Osteocyte (in vitro differentiated cells): ENCODE measurements around the gene PDF. TPM values are rescaled to one million over a fixed set of nuclear protein-coding genes. Genes with fewer than 3 reads are reported as not detected.
"Not testable (repeated sequence)": the region's sequence is repeated elsewhere in the genome, so short reads cannot be mapped to it uniquely, and the experiment has no call there.

Experiments used
- DNase-seq: peaks from one replicate; pipeline ENCODE4 v3.0.0; 2021; ENCODE audit warnings: mixed read lengths; ENCODE audit not compliant: unreplicated experiment; ENCODE audit errors: extremely low spot score
- H3K27ac Mint-ChIP-seq: one replicate; pipeline ENCODE4 v1.8.0; 2021; ENCODE audit warnings: mild to moderate bottlenecking, mixed read lengths; ENCODE audit not compliant: unreplicated experiment
- H3K27me3 Mint-ChIP-seq: one replicate; pipeline ENCODE4 v1.8.0; 2021; ENCODE audit warnings: mixed read lengths; ENCODE audit not compliant: unreplicated experiment
- H3K36me3 Mint-ChIP-seq: one replicate; pipeline ENCODE4 v1.8.0; 2021; ENCODE audit warnings: mixed read lengths; ENCODE audit not compliant: unreplicated experiment
- H3K4me1 Mint-ChIP-seq: one replicate; pipeline ENCODE4 v1.8.0; 2021; ENCODE audit warnings: mixed read lengths; ENCODE audit not compliant: unreplicated experiment
- H3K4me3 Mint-ChIP-seq: one replicate; pipeline ENCODE4 v1.8.0; 2021; ENCODE audit warnings: mild to moderate bottlenecking, moderate library complexity, mixed read lengths; ENCODE audit not compliant: unreplicated experiment
- H3K9me3 Mint-ChIP-seq: one replicate; pipeline ENCODE4 v1.8.0; 2021; ENCODE audit warnings: mixed read lengths; ENCODE audit not compliant: unreplicated experiment
- total RNA-seq: library from RNA; stranded (reverse); gene quantifications from 2 replicates; pipeline ENCODE4 v1.2.1, GENCODE V29; 2021
- TF ChIP-seq, protein P1 (sequence below): fragments of 200-600 bp; sonication (generic); IDR thresholded peaks from 2 replicates; pipeline ENCODE4 v1.5.0; 2021; ENCODE audit warnings: antibody characterized with exemption, mild to moderate bottlenecking, moderate library complexity

PDF gene
- total RNA-seq, 1 donor from 2014 or later = 12.6 TPM

DNA sequence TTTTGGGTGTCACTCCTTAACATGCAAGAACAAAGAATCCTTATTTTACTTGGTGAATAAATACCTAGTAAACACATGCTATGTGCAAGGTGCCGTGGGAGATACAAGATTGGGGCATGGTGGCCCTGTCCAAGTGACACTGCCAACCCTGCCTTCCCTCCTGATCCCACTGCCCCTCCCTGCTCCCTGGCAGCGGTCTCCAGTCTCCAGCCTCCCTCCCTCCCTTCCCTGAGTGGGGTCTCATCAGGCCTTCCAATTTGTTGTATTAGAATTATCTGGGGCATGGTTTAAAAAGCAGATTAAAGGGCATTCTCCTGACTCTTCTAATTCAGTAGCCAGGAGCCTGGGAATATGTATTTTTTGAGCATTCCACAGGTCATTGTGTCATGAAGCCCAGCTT lies 33.7 kb upstream of the PDF start:
- Mint-ChIP-seq H3K4me3 (no peak overlapping the region), H3K4me1 (no peaks in the 10 kb centered on the region), H3K9me3 (no peaks in the 10 kb centered on the region), H3K36me3 (peaks cover 36% of the 10 kb centered on the region), H3K27ac (no peak overlapping the region), H3K27me3 (no peaks in the 10 kb centered on the region)
- TF ChIP-seq, protein P1, sequence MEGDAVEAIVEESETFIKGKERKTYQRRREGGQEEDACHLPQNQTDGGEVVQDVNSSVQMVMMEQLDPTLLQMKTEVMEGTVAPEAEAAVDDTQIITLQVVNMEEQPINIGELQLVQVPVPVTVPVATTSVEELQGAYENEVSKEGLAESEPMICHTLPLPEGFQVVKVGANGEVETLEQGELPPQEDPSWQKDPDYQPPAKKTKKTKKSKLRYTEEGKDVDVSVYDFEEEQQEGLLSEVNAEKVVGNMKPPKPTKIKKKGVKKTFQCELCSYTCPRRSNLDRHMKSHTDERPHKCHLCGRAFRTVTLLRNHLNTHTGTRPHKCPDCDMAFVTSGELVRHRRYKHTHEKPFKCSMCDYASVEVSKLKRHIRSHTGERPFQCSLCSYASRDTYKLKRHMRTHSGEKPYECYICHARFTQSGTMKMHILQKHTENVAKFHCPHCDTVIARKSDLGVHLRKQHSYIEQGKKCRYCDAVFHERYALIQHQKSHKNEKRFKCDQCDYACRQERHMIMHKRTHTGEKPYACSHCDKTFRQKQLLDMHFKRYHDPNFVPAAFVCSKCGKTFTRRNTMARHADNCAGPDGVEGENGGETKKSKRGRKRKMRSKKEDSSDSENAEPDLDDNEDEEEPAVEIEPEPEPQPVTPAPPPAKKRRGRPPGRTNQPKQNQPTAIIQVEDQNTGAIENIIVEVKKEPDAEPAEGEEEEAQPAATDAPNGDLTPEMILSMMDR = no peak
- no peak for DNase-seq

DNA sequence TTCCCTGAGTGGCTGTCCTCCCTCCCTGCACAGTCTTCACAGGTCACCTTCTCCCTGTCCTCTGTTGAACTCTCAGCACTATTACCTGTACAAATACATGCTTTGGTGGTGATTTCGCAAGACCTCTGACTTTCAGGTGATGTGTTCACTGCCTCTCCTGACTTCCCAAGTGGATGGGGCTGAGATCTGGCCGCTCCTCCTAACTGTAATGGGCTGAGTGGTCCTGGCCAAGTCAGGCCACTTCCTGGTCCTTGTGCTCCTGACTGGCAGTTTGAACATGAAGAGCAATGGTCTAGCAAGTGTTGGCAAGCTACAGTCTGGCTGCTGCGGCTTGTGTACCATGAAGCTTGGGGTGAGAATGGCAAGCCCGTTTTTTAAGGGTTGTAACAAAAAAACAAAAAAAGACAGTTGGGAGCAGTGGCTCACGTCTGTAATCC lies 32.9 kb upstream of the PDF start:
- no peaks in the 10 kb centered on the region for H3K9me3 Mint-ChIP-seq
- TF ChIP-seq, protein P1 = no peak

DNA sequence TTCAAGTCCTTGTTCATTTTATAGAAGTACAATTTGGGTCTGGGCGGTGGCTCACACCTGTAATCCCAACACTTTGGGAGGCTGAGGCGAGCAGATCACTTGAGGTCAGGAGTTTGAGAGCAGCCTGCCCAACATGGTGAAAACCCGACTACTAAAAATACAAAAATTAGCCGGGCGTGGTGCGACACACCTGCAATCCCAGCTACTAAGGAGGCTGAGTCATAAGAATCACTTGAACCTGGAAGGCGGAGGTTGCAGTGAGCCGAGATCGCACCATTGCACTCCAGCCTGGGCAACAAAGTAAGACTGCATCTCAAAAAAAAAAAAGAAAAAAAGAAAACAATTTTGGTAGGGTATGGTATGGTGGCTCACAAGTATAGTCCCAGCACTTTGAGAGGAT lies 29.7 kb upstream of the PDF start:
- H3K4me3 Mint-ChIP-seq, H3K9me3 Mint-ChIP-seq, H3K4me1 Mint-ChIP-seq, H3K27ac Mint-ChIP-seq, DNase-seq, H3K27me3 Mint-ChIP-seq: not testable (repeated sequence)
- peaks cover 27% of the 10 kb centered on the region for H3K36me3 Mint-ChIP-seq

More for the DNA sequence above, 32.9 kb upstream of the PDF start:
- H3K4me3 Mint-ChIP-seq = no peak overlapping the region
- no peaks in the 10 kb centered on the region for H3K4me1 Mint-ChIP-seq
- H3K27ac Mint-ChIP-seq = no peak overlapping the region
- peaks cover 36% of the 10 kb centered on the region for H3K36me3 Mint-ChIP-seq
- no peak for DNase-seq
- H3K27me3 Mint-ChIP-seq = no peaks in the 10 kb centered on the region

DNA sequence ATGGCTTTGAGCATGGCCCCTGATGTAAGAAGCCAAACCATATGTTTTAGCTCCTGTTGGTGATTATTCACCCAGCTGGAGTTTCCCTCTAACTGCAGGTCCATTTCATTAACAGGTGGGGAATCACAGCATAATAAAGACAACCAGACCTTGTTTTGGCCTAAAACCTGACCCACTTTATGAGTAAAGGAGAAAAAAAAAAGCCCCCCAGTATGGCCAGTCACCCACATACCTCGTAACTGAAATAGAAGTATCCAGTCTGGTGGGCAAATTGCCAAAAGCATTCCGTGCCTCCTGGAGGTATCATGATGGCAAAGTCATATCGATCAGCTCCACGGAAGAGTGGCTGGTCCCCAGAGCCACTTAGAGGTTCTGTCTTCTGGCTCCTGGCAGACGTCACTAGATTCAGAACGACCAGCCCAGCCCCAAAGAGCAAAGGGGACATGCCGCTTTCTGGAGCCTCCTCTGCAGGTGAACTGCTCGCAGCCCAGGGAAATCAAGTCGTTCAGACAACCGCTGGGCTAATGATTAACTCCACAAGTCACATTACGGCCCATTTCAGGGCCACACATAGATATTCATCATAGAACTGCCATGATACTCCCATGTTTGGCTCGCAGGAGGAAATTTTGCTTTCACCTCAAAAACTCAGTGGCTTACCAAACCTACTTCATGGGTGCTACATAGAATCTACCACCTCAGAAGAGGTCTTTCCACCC lies 21.1 kb upstream of the PDF start, which contains the start of gene TMED6:
TMED6 (minus strand) TSS at position 478 of the 719 bp plus-strand sequence; CDS start at position 445, 33 bp downstream.
- DNase-seq = no peak
- Mint-ChIP-seq H3K27me3 (no peaks in the 10 kb centered on the region), H3K27ac (no peak within 1 kb of the TSS), H3K36me3 (peaks cover 22% of the 10 kb centered on the region), H3K4me3 (no peak within 1 kb of the TSS), H3K4me1 (no peaks in the 10 kb centered on the region), H3K9me3 (no peaks in the 10 kb centered on the region)
- TF ChIP-seq, protein P1 = no peak

DNA sequence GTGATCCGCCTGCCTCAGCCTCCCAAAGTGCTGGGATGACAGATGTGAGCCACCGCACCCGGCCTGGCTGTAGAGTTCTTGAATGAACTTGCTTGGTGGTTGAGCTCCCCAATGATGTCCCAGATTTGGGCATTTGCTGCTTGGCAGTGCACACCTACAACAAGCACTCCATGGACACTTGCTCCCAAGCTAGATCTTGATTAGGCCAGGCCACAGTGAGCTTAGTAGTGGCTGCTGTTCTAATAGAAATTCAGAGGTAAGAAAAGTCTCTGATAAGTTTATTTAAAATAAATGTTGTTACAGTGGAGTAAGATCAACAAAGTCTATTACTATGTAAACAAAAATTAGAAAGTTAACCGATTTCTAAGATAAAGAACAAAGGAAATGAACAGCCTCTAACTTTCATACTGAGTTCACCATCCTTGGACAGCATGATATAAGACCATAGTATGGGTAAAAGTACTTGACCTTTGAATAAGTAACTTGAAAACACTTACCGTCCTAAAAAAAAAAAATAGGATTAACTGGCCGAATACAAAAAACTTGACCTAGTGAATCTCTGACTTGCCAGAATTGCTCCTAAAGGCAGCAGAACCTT lies 20.2 kb upstream of the PDF start:
- no peak for DNase-seq
- Mint-ChIP-seq H3K4me1 (no peaks in the 10 kb centered on the region), H3K4me3 (no peak overlapping the region), H3K36me3 (peaks cover 17% of the 10 kb centered on the region), H3K27me3 (no peaks in the 10 kb centered on the region), H3K27ac (no peak overlapping the region), H3K9me3 (no peaks in the 10 kb centered on the region)
- TF ChIP-seq, protein P1 = no peak
